H1 (cell line): Measurements from ENCODE around the gene PGAM4. TPM values are rescaled to one million over a fixed set of nuclear protein-coding genes. Genes with fewer than 3 reads are reported as not detected.

ENCODE experiments used
- CTCF ChIA-PET: fragments of 300-600 bp; sonication (Branson Sonifier 250); formaldehyde crosslinking; loops from one replicate; lab custom pipeline; 2021; ENCODE audit not compliant: partially characterized antibody; lab: Charles Lee
- POLR2A ChIA-PET: fragments of 300-600 bp; sonication (Branson Sonifier 250); formaldehyde crosslinking; loops from one replicate; lab custom pipeline; 2021; ENCODE audit warnings: inconsistent platforms; ENCODE audit not compliant: partially characterized antibody; lab: Charles Lee
- DNase-seq, 2 experiments: peaks; one replicate each; pipeline versions ENCODE4 v3.0.0 to v3.0.0-alpha.2; 2010 to 2022; ENCODE audit warnings: low spot score in 2 of 2, low read depth in 1 of 2, mixed read lengths in 1 of 2
- FAIRE-seq: peaks from 2 replicates; lab custom pipeline; 2011; peaks lifted over from hg19 to GRCh38; lab: Jason Lieb, UNC
- H2AFZ ChIP-seq: 2 replicates; pipeline ENCODE4 v1.8.1; 2012; ENCODE audit warnings: low read length, inconsistent platforms
- H2AK5ac ChIP-seq: 2 replicates; pipeline ENCODE4 v1.6.1; 2013; ENCODE audit warnings: low read depth, low read length
- H2BK120ac ChIP-seq: replicated peaks from 2 replicates; pipeline ENCODE3; 2013; ENCODE audit warnings: low read depth, low read length, inconsistent platforms
- H2BK12ac ChIP-seq: 2 replicates; pipeline ENCODE4 v1.6.1; 2013; ENCODE audit warnings: low read depth, low read length
- H2BK15ac ChIP-seq: 2 replicates; pipeline ENCODE4 v1.6.1; 2013; ENCODE audit warnings: low read length
- H2BK20ac ChIP-seq: 2 replicates; pipeline ENCODE4 v1.6.1; 2013; ENCODE audit warnings: low read length
- H2BK5ac ChIP-seq: 2 replicates; pipeline ENCODE4 v1.6.1; 2013; ENCODE audit warnings: low read depth, low read length
- H3K14ac ChIP-seq: 2 replicates; pipeline ENCODE4 v1.6.1; 2013; ENCODE audit warnings: inconsistent platforms; ENCODE audit not compliant: insufficient read length
- H3K18ac ChIP-seq: 2 replicates; pipeline ENCODE4 v1.6.1; 2013; ENCODE audit warnings: low read length; ENCODE audit errors: extremely low read depth
- H3K23ac ChIP-seq: 2 replicates; pipeline ENCODE4 v1.6.1; 2013; ENCODE audit warnings: inconsistent platforms; ENCODE audit not compliant: insufficient read length
- H3K23me2 ChIP-seq: 2 replicates; pipeline ENCODE4 v1.6.1; 2013; ENCODE audit warnings: low read depth, low read length
- H3K27ac ChIP-seq: 2 replicates; pipeline ENCODE4 v1.6.1; 2011; ENCODE audit warnings: low read depth, low read length, inconsistent platforms
- H3K27me3 ChIP-seq, 4 experiments: replicated peaks in 1 of 4; 1 replicate in 1 of 4; 2 replicates in 3 of 4; pipeline versions ENCODE4 v1.6.1 to v1.8.1; 2011 to 2013; ENCODE audit warnings: low read length in 3 of 4, mild to moderate bottlenecking in 3 of 4, inconsistent platforms in 2 of 4, mixed read lengths in 2 of 4, moderate library complexity in 1 of 4; ENCODE audit not compliant: control insufficient read depth in 3 of 4, insufficient read depth in 3 of 4; ENCODE audit errors: extremely low read depth in 1 of 4
- H3K36me3 ChIP-seq, 4 experiments: 2 replicates each; pipeline versions ENCODE4 v1.6.1 to v1.8.1; 2011 to 2013; ENCODE audit warnings: mild to moderate bottlenecking in 4 of 4, low read length in 3 of 4, moderate library complexity in 2 of 4, control low read depth in 1 of 4, inconsistent platforms in 1 of 4; ENCODE audit not compliant: insufficient read depth in 4 of 4, control insufficient read depth in 2 of 4
- H3K4ac ChIP-seq: replicated peaks from 2 replicates; pipeline ENCODE3; 2013; ENCODE audit warnings: low read length, low read depth, mixed read lengths, inconsistent platforms; ENCODE audit not compliant: insufficient read length
- H3K4me1 ChIP-seq, 4 experiments: replicated peaks in 1 of 4; 1 replicate in 1 of 4; 2 replicates in 3 of 4; pipeline versions ENCODE4 v1.6.1 to v1.8.1; 2011 to 2013; ENCODE audit warnings: low read length in 3 of 4, inconsistent platforms in 2 of 4, mixed read lengths in 1 of 4; ENCODE audit not compliant: insufficient read depth in 4 of 4, control insufficient read depth in 3 of 4
- H3K4me2 ChIP-seq, 2 experiments: 2 replicates each; pipeline versions ENCODE4 v1.6.1 to v1.8.1; 2011 to 2013; ENCODE audit warnings: low read depth in 2 of 2, low read length in 2 of 2, control low read depth in 1 of 2, inconsistent platforms in 1 of 2, mild to moderate bottlenecking in 1 of 2; ENCODE audit not compliant: insufficient read depth in 1 of 2
- H3K4me3 ChIP-seq, 4 experiments: fragments of 200-600, 300-600 bp in 1 of 4; sonication (generic), shearing (Covaris generic), sonication (Bioruptor Twin) in 1 of 4; 2 replicates each; pipeline versions ENCODE4 v1.5.1 to v1.8.1; 2011 to 2016; ENCODE audit warnings: low read length in 4 of 4, low read depth in 3 of 4, control low read depth in 2 of 4, inconsistent platforms in 2 of 4, mild to moderate bottlenecking in 2 of 4, mixed read lengths in 1 of 4, moderate library complexity in 1 of 4; ENCODE audit not compliant: insufficient read depth in 2 of 4; ENCODE audit errors: extremely low read depth in 1 of 4
- H3K56ac ChIP-seq: replicated peaks from 2 replicates; pipeline ENCODE3; 2013; ENCODE audit warnings: low read depth, mild to moderate bottlenecking, mixed read lengths, low read length, inconsistent platforms; ENCODE audit not compliant: insufficient read length
- H3K79me1 ChIP-seq: 2 replicates; pipeline ENCODE4 v1.6.1; 2013; ENCODE audit warnings: low read depth, low read length, control low read depth
- H3K79me2 ChIP-seq, 2 experiments: 2 replicates each; pipeline versions ENCODE4 v1.6.1 to v1.8.1; 2012 to 2013; ENCODE audit warnings: low read length in 2 of 2, mild to moderate bottlenecking in 2 of 2, inconsistent platforms in 1 of 2; ENCODE audit not compliant: insufficient read depth in 2 of 2, control insufficient read depth in 1 of 2
- H3K9ac ChIP-seq, 4 experiments: replicated peaks in 1 of 4; 1 replicate in 1 of 4; 2 replicates in 3 of 4; pipeline versions ENCODE4 v1.6.1 to v1.8.1; 2011 to 2013; ENCODE audit warnings: low read depth in 3 of 4, low read length in 3 of 4, control low read depth in 2 of 4, mild to moderate bottlenecking in 2 of 4, moderate library complexity in 2 of 4, inconsistent platforms in 1 of 4; ENCODE audit errors: extremely low read depth in 1 of 4
- H3K9me3 ChIP-seq, 2 experiments: 2 replicates each; pipeline versions ENCODE4 v1.6.1 to v1.8.1; 2012 to 2013; ENCODE audit warnings: mild to moderate bottlenecking in 2 of 2, moderate library complexity in 2 of 2, control low read depth in 1 of 2, inconsistent platforms in 1 of 2, low read depth in 1 of 2, low read length in 1 of 2, mixed read lengths in 1 of 2; ENCODE audit not compliant: insufficient read depth in 2 of 2
- H4K20me1 ChIP-seq, 2 experiments: replicated peaks in 1 of 2; 2 replicates each; pipeline versions ENCODE3 to v1.8.1; 2011 to 2013; ENCODE audit warnings: inconsistent platforms in 2 of 2, low read length in 2 of 2, mild to moderate bottlenecking in 1 of 2; ENCODE audit not compliant: insufficient read depth in 2 of 2, control insufficient read depth in 1 of 2
- H4K5ac ChIP-seq: 2 replicates; pipeline ENCODE4 v1.6.1; 2013; ENCODE audit warnings: low read length, low read depth, mixed read lengths, inconsistent platforms; ENCODE audit not compliant: insufficient read length
- H4K8ac ChIP-seq: 2 replicates; pipeline ENCODE4 v1.8.0; 2013; ENCODE audit warnings: mild to moderate bottlenecking, moderate library complexity, low read length, inconsistent platforms; ENCODE audit not compliant: insufficient read depth; ENCODE audit errors: extremely low read depth
- H4K91ac ChIP-seq: replicated peaks from 2 replicates; pipeline ENCODE3; 2013; ENCODE audit warnings: low read length, mixed read lengths, inconsistent platforms; ENCODE audit not compliant: insufficient read length
- ATF2 ChIP-seq: IDR thresholded peaks from 2 replicates; pipeline ENCODE4 v1.6.1; 2012; ENCODE audit warnings: low read length, inconsistent platforms
- BACH1 ChIP-seq: IDR thresholded peaks from 2 replicates; pipeline ENCODE4 v1.6.1; 2012; ENCODE audit warnings: low read length, improper control_type of control experiment
- EP300 ChIP-seq, 2 experiments: IDR thresholded peaks; 1 replicate in 1 of 2; 2 replicates in 1 of 2; pipeline ENCODE4 v1.6.1; 2011 to 2012; ENCODE audit warnings: low read depth in 2 of 2, low read length in 2 of 2, mild to moderate bottlenecking in 2 of 2, borderline replicate concordance in 1 of 2, inconsistent platforms in 1 of 2, moderate library complexity in 1 of 2
- GABPA ChIP-seq: IDR thresholded peaks from 2 replicates; pipeline ENCODE4 v1.6.1; 2011; ENCODE audit warnings: mild to moderate bottlenecking, low read length, moderate library complexity, borderline replicate concordance; ENCODE audit not compliant: insufficient read depth
- NANOG ChIP-seq: IDR thresholded peaks from 2 replicates; pipeline ENCODE4 v1.6.1; 2011; ENCODE audit warnings: low read length, low read depth, mild to moderate bottlenecking, inconsistent platforms; ENCODE audit not compliant: insufficient read depth, poor library complexity, severe bottlenecking
- TEAD4 ChIP-seq: IDR thresholded peaks from 2 replicates; pipeline ENCODE4 v1.6.1; 2012; ENCODE audit warnings: low read depth, low read length, inconsistent platforms, mixed read lengths
- WGBS, 2 experiments: shearing (Covaris generic) in 1 of 2; methylation state at CpG; one replicate each; pipeline versions ENCODE4 v1.1.6 to v1.1.7; 2013 to 2015; ENCODE audit warnings: low lambda C conversion rate in 2 of 2, mixed read lengths in 2 of 2, inconsistent platforms in 1 of 2, low coverage in 1 of 2, missing lambda C conversion rate in 1 of 2; ENCODE audit not compliant: insufficient replicate concordance in 2 of 2, insufficient coverage in 1 of 2, insufficient read length in 1 of 2; ENCODE audit errors: extremely low coverage in 1 of 2, missing lambda C conversion rate in 1 of 2; 5-methylcytosine and 5-hydroxymethylcytosine counted together
- polyA plus RNA-seq, 7 experiments: library from polyadenylated mRNA; depleted of rRNA in 3 of 7; stranded (reverse) in 5 of 7; unstranded in 2 of 7; fragments of >200 nt in 5 of 7; fragments of 200-250 nt in 2 of 7; gene quantifications; 1 replicate in 5 of 7; 2 replicates in 1 of 7; 4 replicates in 1 of 7; pipeline versions ENCODE4 v1.2.1 to v1.2.3, GENCODE V29; 2011 to 2013; ENCODE audit warnings: missing spikeins in 2 of 7, mixed read lengths in 2 of 7
- total RNA-seq: library from RNA; stranded (reverse); fragmentation: NEBNext Ultra II Directional; extraction: Animal tissue kit (Norgen Biotek cat#: 25700); gene quantifications from 2 replicates; pipeline ENCODE4 v1.2.1, GENCODE V29; 2021

The PGAM4 gene
- total and polyA plus RNA-seq, 2 of the 8 experiments (the other 6 are each of a cell fraction or from before 2014, with no cell fraction given): 0.54 to 0.56 TPM

GRCh38 chrX:77979870-77980269, 10.4 kb upstream of the PGAM4 start:
- Histone ChIP-seq H3K79me2 (no peaks in the 10 kb centered on the region), H3K27ac (no peak overlapping the region)
- WGBS, 2 experiments: 90% methylated on average over 4 of the region's 4 CpGs; no CpG with 5 or more reads in 1 of the 2 experiments

More at GRCh38 chrX:77979870-77980269, 10.4 kb upstream of the PGAM4 start:
- Histone ChIP-seq H4K91ac (no peak overlapping the region), H3K18ac (no peak overlapping the region), H3K9ac (no peak overlapping the region), H2AFZ (no peak overlapping the region), H2BK120ac (no peak overlapping the region), H3K14ac (no peak overlapping the region), H3K27me3 (no peaks in the 10 kb centered on the region), H3K4me3 (no peak overlapping the region), H3K79me1 (no peaks in the 10 kb centered on the region), H3K4ac (no peak overlapping the region), H2BK20ac (no peak overlapping the region), H2BK15ac (no peak overlapping the region), H4K20me1 (no peaks in the 10 kb centered on the region), H3K4me1 (no peaks in the 10 kb centered on the region), H4K8ac (no peak overlapping the region), H3K9me3 (no peaks in the 10 kb centered on the region), H3K36me3 (no peaks in the 10 kb centered on the region), H3K56ac (no peak overlapping the region), H3K4me2 (no peak overlapping the region), H2BK12ac (no peak overlapping the region), H3K23me2 (no peaks in the 10 kb centered on the region), H2AK5ac (no peak overlapping the region), H2BK5ac (no peak overlapping the region), H3K23ac (no peak overlapping the region), H4K5ac (no peak overlapping the region)
- ChIA-PET POLR2A (no interaction called here), CTCF (no interaction called here)
- TF ChIP-seq TEAD4: no peak
- TF ChIP-seq BACH1: no peak
- no peak for TF ChIP-seq NANOG
- no peak for TF ChIP-seq GABPA
- TF ChIP-seq ATF2: no peak
- no peak for TF ChIP-seq EP300 (IDR thresholded peaks at IDR 0.05; ENCODE audit: borderline replicate concordance in 1 of 2, low read depth in 2 of 2, low read length in 2 of 2)
- FAIRE-seq: no peak
- no peak for DNase-seq
